Stomach (tissue), 9 donors: Measurements from ENCODE around the gene BMP5. TPM values are rescaled to one million over a fixed set of nuclear protein-coding genes. Genes with fewer than 3 reads are reported as not detected.

ENCODE experiments used
- DNase-seq, 2 donors: peaks; one replicate each; pipeline versions ENCODE4 v3.0.0 to v3.0.0-alpha.2; 2013 to 2019
- H3K27ac ChIP-seq, 5 donors: fragments of 200-600 bp in 4 of 5; sonication (generic) in 4 of 5; one replicate each; pipeline ENCODE4 v1.5.1; 2013 to 2019; ENCODE audit warnings: mild to moderate bottlenecking in 1 of 5, moderate library complexity in 1 of 5
- H3K27me3 ChIP-seq, 3 donors: fragments of 200-600 bp; sonication (generic); one replicate each; pipeline ENCODE4 v1.5.1; 2017 to 2019; ENCODE audit warnings: mixed run types in 1 of 3
- H3K36me3 ChIP-seq, 4 donors: fragments of 200-600 bp; sonication (generic); 1 replicate in 3 of 4; 2 replicates in 1 of 4; pipeline ENCODE4 v1.5.1; 2016 to 2019
- H3K4me1 ChIP-seq, 4 donors: fragments of 200-600 bp; sonication (generic); one replicate each; pipeline ENCODE4 v1.5.1; 2016 to 2019
- H3K4me3 ChIP-seq, 4 donors: fragments of 200-600 bp; sonication (generic) in 3 of 4; one replicate each; pipeline ENCODE4 v1.5.1; 2016 to 2019; ENCODE audit warnings: mild to moderate bottlenecking in 1 of 4
- H3K9me3 ChIP-seq, 4 donors: fragments of 200-600 bp; sonication (generic); one replicate each; pipeline ENCODE4 v1.5.1; 2016 to 2019
- EP300 ChIP-seq: sonication (generic); formaldehyde crosslinking; IDR thresholded peaks from one replicate; pipeline ENCODE4 v1.6.1; 2017; ENCODE audit warnings: antibody characterized with exemption
- POLR2A ChIP-seq, 4 donors: fragments of 450-650 bp; IDR thresholded peaks; one replicate each; pipeline ENCODE4 v1.6.1; 2016; ENCODE audit warnings: antibody characterized with exemption in 4 of 4, control low read depth in 2 of 4, mild to moderate bottlenecking in 1 of 4, moderate library complexity in 1 of 4
- POLR2AphosphoS5 ChIP-seq, 3 donors: sonication (generic); formaldehyde crosslinking; IDR thresholded peaks; one replicate each; pipeline ENCODE4 v1.6.1; 2016; ENCODE audit warnings: antibody characterized with exemption in 3 of 3
- WGBS, 5 donors: extraction: QIAGEN DNeasy Blood & Tissue Kit in 3 of 5; methylation state at CpG; one replicate each; pipeline versions ENCODE4 v1.1.5 to v1.1.7; 2013 to 2018; 5-methylcytosine and 5-hydroxymethylcytosine counted together
- intact Hi-C: fragments of 100-400 bp; cut with DNase I; formaldehyde crosslinking; loops from one replicate; pipeline ENCODE4 v1.15.1; 2023; ENCODE audit warnings: low total_unique reads
- polyA plus RNA-seq, 3 donors: library from polyadenylated mRNA; stranded (reverse); fragments of 200-250 nt; gene quantifications; one replicate each; pipeline ENCODE4 v1.2.3, GENCODE V29; 2013
- total RNA-seq, 5 donors: library from RNA; depleted of rRNA; stranded (reverse); fragments of >200 nt; gene quantifications; one replicate each; pipeline versions ENCODE4 v1.1.0 to v1.2.3, GENCODE V29; 2014 to 2016
- TF ChIP-seq, protein P1 (sequence below), 7 experiments: fragments of 450-650 bp in 4 of 7; fragments of 200-600 bp in 3 of 7; sonication (generic) in 3 of 7; IDR thresholded peaks; one replicate each; pipeline ENCODE4 v1.5.1; 2016 to 2019; ENCODE audit warnings: antibody characterized with exemption in 7 of 7, control low read depth in 2 of 7, mild to moderate bottlenecking in 1 of 7
- donor health status: healthy with polysubstance abuse.
- donor health status: Bipolar disorder and iron deficiency.
- donor health status: healthy.

The BMP5 gene
- total and polyA plus RNA-seq, 8 donors: 0.25 to 18.1 (median 1.4) TPM; not detected in 1

DNA sequence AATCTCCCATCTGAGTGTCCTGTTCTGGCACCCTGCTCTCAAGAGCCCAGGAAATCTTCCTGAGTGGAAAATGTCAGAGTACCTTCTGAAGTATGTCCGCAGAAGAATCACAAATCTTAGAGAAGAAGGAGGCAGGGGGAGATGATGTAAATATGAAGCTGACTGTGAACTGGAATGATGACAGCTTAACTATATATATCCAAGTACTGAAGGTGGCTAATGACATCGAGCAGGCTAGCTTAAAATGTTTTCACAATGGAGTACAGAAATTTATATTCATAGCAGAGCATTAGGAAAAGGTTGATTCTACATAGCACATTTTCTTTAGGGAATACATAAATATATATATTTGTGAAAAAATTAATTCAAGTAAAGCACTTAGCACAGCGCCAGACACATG, 64.3 kb downstream of the BMP5 start:
- TF ChIP-seq, protein P1, sequence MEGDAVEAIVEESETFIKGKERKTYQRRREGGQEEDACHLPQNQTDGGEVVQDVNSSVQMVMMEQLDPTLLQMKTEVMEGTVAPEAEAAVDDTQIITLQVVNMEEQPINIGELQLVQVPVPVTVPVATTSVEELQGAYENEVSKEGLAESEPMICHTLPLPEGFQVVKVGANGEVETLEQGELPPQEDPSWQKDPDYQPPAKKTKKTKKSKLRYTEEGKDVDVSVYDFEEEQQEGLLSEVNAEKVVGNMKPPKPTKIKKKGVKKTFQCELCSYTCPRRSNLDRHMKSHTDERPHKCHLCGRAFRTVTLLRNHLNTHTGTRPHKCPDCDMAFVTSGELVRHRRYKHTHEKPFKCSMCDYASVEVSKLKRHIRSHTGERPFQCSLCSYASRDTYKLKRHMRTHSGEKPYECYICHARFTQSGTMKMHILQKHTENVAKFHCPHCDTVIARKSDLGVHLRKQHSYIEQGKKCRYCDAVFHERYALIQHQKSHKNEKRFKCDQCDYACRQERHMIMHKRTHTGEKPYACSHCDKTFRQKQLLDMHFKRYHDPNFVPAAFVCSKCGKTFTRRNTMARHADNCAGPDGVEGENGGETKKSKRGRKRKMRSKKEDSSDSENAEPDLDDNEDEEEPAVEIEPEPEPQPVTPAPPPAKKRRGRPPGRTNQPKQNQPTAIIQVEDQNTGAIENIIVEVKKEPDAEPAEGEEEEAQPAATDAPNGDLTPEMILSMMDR (IDR thresholded peaks at IDR 0.05): no peak
- TF ChIP-seq POLR2A (IDR thresholded peaks at IDR 0.05): no peak
- TF ChIP-seq EP300: no peak
- no peak for TF ChIP-seq POLR2AphosphoS5 (IDR thresholded peaks at IDR 0.05)
- Histone ChIP-seq H3K27me3 (no peaks in the 10 kb centered on the region), H3K4me3 (no peak overlapping the region), H3K36me3 (no peaks in the 10 kb centered on the region), H3K4me1 (no peaks in the 10 kb centered on the region), H3K9me3 (peaks cover 0 to 2% (median 0%) of the 10 kb centered on the region in 4 donors), H3K27ac (no peak overlapping the region)
- DNase-seq: no peak
- intact Hi-C loops: no loop called here
- 73 to 91% (median 86%) methylated on average over 3 of the region's 3 CpGs for WGBS, 5 donors

DNA sequence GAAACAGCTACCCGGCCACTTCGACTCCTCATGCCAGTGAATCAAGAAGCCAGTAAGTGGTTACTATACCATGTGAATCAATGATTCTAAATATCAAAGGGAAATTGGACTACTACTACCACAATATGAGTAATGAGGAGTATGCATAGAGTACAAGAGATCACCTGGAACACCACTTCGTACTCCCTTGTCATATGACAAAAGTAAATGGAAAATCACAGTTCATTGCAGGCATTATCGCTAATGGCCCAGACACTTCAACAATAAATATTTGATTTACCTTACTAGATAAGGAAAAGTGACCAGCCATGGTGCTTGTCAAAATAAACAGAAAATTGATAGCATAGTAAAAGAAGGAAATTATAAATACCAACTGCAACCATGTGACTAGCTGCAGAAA, 73.1 kb downstream of the BMP5 start:
- intact Hi-C loops: no loop called here
- H3K36me3 ChIP-seq: no peaks in the 10 kb centered on the region
- peaks cover 0 to 3% (median 2%) of the 10 kb centered on the region in 4 donors for H3K9me3 ChIP-seq
- no peak for TF ChIP-seq POLR2AphosphoS5 (IDR thresholded peaks at IDR 0.05)
- no peak for TF ChIP-seq EP300
- 58 to 77% (median 74%) methylated on average over 4 of the region's 4 CpGs for WGBS, 5 donors
- H3K4me3 ChIP-seq: no peak overlapping the region
- DNase-seq: peak in 1 of 2 donors; percentile 28
- H3K27ac ChIP-seq: no peak overlapping the region
- H3K27me3 ChIP-seq: no peaks in the 10 kb centered on the region
- no peaks in the 10 kb centered on the region for H3K4me1 ChIP-seq

DNA sequence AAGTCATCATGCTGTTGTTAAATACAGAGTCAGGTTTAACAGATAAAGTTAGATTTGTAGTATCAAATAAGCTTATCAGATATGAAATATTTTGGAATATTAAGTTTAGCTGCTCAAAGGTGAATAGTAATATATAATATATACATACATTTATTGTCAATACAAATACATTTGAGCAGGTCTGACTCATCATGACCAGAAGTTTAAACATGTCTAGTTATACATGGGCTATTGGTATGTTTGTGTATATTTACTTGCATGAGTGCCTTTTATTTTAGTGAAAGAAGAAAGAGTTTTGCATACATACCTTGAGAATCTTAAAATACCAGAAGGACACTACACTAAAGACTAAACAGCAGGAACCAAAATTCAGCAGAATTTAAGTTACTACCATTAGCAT, 76.8 kb downstream of the BMP5 start:
- TF ChIP-seq, protein P1 (IDR thresholded peaks at IDR 0.05): no peak
- TF ChIP-seq EP300: no peak
- no peak for TF ChIP-seq POLR2AphosphoS5 (IDR thresholded peaks at IDR 0.05)
- H3K4me1 ChIP-seq: peaks cover 0 to 3% (median 0%) of the 10 kb centered on the region in 4 donors
- peaks cover 0 to 3% (median 0%) of the 10 kb centered on the region in 4 donors for H3K9me3 ChIP-seq
- H3K36me3 ChIP-seq: no peaks in the 10 kb centered on the region
- H3K27me3 ChIP-seq: no peaks in the 10 kb centered on the region
- no peak overlapping the region for H3K27ac ChIP-seq
- intact Hi-C loops: no loop called here
- no peak for DNase-seq
- H3K4me3 ChIP-seq: no peak overlapping the region

DNA sequence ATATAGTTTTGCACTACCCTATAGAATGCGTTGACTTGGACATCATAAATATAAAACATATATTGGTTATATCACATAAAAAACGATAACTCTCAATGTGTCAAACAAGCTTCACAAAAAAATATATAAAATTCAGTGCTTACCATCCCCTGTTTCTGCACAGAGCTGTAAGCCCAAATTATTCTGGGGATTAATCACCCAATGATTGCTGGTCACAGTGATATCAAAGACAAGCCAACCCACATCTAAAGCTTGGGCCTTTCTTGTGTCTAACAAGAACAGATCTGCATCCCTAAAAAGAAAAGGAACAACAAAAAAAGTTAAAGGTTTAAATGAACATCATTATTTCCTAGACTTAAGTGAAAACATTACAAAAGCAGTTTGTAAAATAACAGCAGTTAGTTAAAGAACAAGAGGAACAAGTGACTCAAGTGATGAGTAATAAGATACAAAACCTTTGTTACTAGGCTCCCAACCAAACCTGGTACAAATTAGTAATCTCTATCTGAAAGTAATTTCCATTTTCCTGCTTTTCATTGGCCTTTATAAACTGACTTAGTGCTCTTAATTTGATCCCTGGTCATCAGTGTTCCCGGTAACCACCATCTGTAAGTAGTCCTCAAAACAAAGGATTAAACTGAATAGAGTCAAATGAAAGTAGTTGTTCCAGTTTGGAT, 81.1 kb downstream of the BMP5 start:
- WGBS, 5 donors: 81 to 85% (median 83%) methylated on average over 3 of the region's 3 CpGs
- TF ChIP-seq POLR2A (IDR thresholded peaks at IDR 0.05): no peak
- TF ChIP-seq POLR2AphosphoS5 (IDR thresholded peaks at IDR 0.05): no peak
- no peak for TF ChIP-seq EP300
- TF ChIP-seq, protein P1 (IDR thresholded peaks at IDR 0.05): no peak
- DNase-seq: no peak
- no peaks in the 10 kb centered on the region for H3K36me3 ChIP-seq
- H3K4me1 ChIP-seq: peaks cover 0 to 3% (median 0%) of the 10 kb centered on the region in 4 donors
- no peak overlapping the region for H3K27ac ChIP-seq
- H3K4me3 ChIP-seq: no peak overlapping the region
- intact Hi-C loops: no loop called here
- H3K9me3 ChIP-seq: peaks cover 0 to 3% (median 0%) of the 10 kb centered on the region in 4 donors
- H3K27me3 ChIP-seq: no peaks in the 10 kb centered on the region

DNA sequence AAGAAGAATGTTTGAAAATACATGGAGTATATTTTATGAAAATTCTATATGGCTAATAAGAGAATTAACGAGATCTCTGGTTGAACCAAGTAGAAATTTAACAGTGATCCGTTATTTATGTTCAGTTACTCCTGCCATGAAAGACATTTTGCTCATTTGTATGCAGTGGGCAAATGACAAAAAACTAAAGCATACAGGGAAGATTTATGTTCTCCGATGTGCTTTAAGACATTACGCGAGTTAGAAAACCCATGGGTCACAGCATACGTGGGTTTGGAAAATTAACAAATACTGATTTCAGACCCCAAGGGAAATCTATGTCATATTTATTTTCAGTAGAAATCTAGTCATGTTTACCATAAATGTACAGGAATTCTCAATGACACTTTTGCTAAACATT, 90.1 kb downstream of the BMP5 start:
- intact Hi-C loops: no loop called here
- no peaks in the 10 kb centered on the region for H3K36me3 ChIP-seq
- 86 to 92% (median 90%) methylated on average over 6 of the region's 6 CpGs for WGBS, 5 donors

More for the DNA sequence above, 90.1 kb downstream of the BMP5 start:
- TF ChIP-seq POLR2A (IDR thresholded peaks at IDR 0.05): no peak
- TF ChIP-seq, protein P1 (IDR thresholded peaks at IDR 0.05): no peak
- no peak for TF ChIP-seq EP300
- no peak for TF ChIP-seq POLR2AphosphoS5 (IDR thresholded peaks at IDR 0.05)
- no peak overlapping the region for H3K4me3 ChIP-seq
- H3K27ac ChIP-seq: no peak overlapping the region
- no peaks in the 10 kb centered on the region for H3K4me1 ChIP-seq
- no peaks in the 10 kb centered on the region for H3K9me3 ChIP-seq
- H3K27me3 ChIP-seq: no peaks in the 10 kb centered on the region
- DNase-seq: no peak
